Mammary epithelial cell (primary cell): ENCODE data around the gene KPNA6.

ENCODE experiments used
- EZH2 ChIP-seq: IDR thresholded peaks from 2 replicates; pipeline ENCODE4 v1.6.1; 2012; ENCODE audit warnings: low read length, inconsistent platforms, borderline replicate concordance
- TF ChIP-seq, protein P1 (sequence below), 2 donors: IDR thresholded peaks in 1 of 2; conservative IDR thresholded peaks in 1 of 2; 2 replicates each; pipeline ENCODE4 v1.5.1; 2011 to 2012; ENCODE audit warnings: inconsistent platforms in 2 of 2, low read length in 2 of 2, mild to moderate bottlenecking in 2 of 2, control low read depth in 1 of 2, low read depth in 1 of 2; ENCODE audit not compliant: insufficient read depth in 1 of 2; ENCODE audit errors: extremely low read depth in 1 of 2

GRCh38 chr1:32219022-32219421 lies 111.2 kb downstream of the KPNA6 start:
- TF ChIP-seq, protein P1, sequence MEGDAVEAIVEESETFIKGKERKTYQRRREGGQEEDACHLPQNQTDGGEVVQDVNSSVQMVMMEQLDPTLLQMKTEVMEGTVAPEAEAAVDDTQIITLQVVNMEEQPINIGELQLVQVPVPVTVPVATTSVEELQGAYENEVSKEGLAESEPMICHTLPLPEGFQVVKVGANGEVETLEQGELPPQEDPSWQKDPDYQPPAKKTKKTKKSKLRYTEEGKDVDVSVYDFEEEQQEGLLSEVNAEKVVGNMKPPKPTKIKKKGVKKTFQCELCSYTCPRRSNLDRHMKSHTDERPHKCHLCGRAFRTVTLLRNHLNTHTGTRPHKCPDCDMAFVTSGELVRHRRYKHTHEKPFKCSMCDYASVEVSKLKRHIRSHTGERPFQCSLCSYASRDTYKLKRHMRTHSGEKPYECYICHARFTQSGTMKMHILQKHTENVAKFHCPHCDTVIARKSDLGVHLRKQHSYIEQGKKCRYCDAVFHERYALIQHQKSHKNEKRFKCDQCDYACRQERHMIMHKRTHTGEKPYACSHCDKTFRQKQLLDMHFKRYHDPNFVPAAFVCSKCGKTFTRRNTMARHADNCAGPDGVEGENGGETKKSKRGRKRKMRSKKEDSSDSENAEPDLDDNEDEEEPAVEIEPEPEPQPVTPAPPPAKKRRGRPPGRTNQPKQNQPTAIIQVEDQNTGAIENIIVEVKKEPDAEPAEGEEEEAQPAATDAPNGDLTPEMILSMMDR (conservative IDR thresholded peaks at IDR 0.05 in 1 of 2, IDR thresholded peaks at IDR 0.05 in 1 of 2; ENCODE audit: extremely low read depth in 1 of 2, insufficient read depth in 1 of 2, low read depth in 1 of 2, low read length in 2 of 2) = no peak
- TF ChIP-seq EZH2 = no peak
